Stimulated activated CD8-positive, alpha-beta memory T cell treated with anti-CD3 and anti-CD28 coated beads, Interleukin-15, amount 100 ng/mL, for 24 hours (primary cell): ENCODE results near the gene FAM219A.

Experiments
- DNase-seq: peaks from one replicate; pipeline ENCODE4 v3.0.0-alpha.2; 2020; ENCODE audit warnings: low read depth

Gene FAM219A, protein sequence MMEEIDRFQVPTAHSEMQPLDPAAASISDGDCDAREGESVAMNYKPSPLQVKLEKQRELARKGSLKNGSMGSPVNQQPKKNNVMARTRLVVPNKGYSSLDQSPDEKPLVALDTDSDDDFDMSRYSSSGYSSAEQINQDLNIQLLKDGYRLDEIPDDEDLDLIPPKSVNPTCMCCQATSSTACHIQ

GRCh38 chr9:34458013-34458958 is at the start of gene FAM219A, which contains the start of gene DNAI1:
Gene FAM219A, minus strand, starts transcription at chr9:34458570. Its CDS starts 307 bp downstream, at chr9:34458263.
Gene DNAI1, plus strand, starts transcription at chr9:34458805. Its CDS starts 201 bp downstream, at chr9:34459006.
- peak; percentile 97 for DNase-seq

GRCh38 chr9:34507966-34508365 is 49.6 kb upstream of the FAM219A start:
- no peak for DNase-seq

GRCh38 chr9:34507556-34507955 is 49.2 kb upstream of the FAM219A start:
- no peak for DNase-seq

GRCh38 chr9:34506623-34507022 is 48.3 kb upstream of the FAM219A start:
- DNase-seq, result no peak

- no peak for DNase-seq
These were observed 47.2 kb upstream of the FAM219A start for GRCh38 chr9:34505370-34506120.

DNA sequence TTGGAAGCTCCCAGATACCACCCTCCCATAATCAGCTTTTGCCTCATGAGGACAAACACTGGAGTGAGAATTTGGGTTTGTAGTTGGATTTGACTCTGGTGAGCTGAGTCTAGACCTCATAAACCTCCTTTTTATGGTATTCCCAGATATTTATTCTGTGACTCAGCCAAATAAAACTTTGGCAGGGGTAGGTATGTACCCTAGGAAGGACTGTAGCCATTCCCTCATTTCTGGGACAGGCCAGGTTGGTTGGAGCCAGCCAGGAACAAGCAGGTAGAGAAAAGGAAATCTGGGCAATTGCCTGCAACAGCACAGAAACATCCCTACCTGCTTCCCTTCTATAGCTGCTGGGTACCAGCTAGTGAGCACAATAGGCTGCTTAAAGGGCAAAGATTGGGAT is 45.0 kb upstream of the FAM219A start:
- no peak for DNase-seq

DNA sequence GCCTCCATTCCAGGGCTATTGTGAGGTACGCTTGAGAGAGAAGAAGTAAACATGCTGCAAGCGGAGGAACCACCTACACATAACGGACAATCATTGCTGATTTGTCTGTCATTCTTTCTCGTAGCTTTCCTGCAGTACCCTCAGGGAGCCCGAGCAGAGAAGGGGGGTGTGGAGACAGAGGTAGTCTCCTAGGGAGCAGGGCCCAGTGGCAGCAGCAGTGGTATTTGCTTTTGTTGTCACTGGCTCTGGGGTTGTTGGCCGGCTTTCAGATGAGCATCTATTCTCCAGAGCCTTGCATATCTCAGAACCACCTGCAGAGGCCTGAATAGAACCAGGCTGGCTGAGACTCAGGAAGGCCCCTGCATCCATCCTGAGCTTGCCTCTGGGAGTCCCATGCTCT is 44.5 kb upstream of the FAM219A start:
- no peak for DNase-seq

DNA sequence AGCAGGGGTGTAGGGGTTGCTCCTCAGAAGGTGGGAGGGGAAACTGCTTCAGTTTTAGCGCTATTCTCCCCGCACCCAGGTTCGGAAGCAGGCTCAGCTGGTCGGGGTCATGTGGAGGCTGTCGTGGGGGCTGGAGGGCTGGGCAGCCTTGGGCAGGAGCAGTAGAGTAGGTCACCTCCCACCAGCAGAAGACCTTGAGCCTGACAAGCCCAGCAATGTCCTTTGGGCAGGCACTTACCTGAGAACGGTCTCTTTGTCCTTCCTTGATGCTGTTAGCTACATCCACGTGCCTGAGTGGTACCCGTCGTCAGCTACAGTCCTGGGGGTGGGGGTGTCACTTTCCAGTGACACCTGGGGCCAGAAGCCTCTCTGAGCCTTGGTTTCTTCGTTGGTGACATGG is 44.1 kb upstream of the FAM219A start:
- DNase-seq, result no peak

- no peak for DNase-seq
These were observed 43.6 kb upstream of the FAM219A start for GRCh38 chr9:34501889-34502425.

DNA sequence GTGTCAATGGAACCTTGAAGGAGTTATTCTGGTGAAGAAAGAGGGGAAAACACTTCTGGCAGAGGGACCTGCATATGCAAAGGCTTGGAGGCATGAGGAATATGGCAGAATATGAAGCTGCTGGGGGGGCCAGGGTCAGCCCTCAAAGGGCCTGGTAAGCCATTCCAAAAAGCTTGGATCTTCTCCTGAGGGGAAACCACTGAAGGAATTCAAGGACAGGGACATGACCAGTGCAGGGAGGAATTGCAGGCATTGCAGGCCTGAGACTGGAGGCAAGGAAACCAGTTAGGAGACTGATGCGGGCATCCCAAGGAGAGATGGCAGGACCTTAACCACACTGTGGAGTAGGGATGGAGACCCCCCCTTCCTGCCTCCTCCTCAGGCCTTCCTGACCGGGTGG is 43.0 kb upstream of the FAM219A start:
- DNase-seq, result no peak

DNA sequence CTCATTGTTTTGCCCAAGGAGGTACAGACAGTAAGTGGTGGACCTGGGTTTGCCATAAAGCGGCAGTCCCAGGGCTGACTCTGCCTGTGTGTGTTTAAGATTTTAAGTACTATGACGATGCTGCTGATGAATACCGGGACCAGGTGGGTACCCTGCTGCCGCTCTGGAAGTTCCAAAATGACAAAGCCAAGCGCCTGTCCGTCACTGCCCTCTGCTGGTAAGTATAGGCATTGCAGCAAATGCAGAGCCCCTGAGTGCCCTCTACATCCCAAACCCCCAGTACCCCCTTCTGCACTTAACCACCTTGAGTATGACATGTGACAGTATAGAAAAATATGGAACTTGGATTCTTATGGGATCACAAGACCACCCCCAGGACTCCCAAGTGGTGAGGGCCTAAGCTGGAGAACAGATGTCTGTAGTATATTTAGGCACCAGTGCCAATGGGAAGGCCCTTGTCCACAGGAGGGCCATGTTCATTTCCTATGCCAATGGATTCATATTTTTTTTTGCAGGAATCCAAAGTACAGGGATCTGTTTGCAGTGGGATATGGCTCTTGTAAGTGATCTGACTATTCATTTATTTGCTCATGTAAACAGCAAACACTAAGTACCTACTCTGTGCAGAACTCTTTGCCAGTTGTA is 42.4 kb upstream of the FAM219A start:
- DNase-seq, result peak; percentile 50

- DNase-seq, result no peak
These were observed 40.7 kb upstream of the FAM219A start for GRCh38 chr9:34499076-34499475.

DNA sequence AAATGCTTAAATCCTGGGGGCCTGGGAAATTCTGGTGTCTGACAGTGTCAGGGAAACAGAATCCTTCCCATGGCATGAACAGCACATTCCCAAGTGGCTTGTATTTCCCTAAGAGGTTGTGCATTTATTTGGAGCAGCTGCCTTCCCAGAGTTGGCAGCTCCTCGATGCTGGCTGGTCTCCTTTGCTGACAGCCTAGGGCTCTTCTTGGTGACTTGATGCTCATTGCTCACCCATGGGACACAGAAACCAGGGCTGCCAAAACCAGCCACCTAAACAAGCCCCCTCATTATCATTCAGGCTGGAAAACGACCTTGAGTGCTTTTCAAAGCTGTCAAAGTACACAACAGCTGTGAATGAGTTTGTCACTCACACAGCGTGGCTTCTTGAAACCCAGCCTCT is 40.2 kb upstream of the FAM219A start:
- no peak for DNase-seq

GRCh38 chr9:34496149-34496712 is 37.9 kb upstream of the FAM219A start:
- DNase-seq, result no peak

GRCh38 chr9:34493972-34494535 is 35.7 kb upstream of the FAM219A start:
- no peak for DNase-seq

GRCh38 chr9:34492051-34492450 is 33.7 kb upstream of the FAM219A start:
- no peak for DNase-seq

DNA sequence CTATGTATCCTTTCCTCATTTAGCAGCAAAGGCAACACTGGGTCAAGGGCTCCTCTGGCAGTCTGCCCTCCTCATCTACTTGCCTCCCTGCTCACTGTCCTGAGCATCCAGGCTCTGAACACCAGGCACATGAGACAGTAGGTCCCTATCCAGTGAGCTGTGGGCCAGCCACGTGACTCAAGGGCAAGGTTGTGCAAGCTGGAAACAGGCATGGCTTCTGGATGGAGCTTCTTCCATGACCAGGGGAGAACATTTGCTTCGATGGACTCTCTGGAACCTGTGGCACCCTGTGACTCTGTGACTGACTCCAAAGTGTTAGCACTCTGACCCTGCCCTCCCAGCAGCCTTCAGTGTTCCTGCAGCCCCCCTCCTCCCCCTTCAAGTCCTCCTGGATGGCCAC is 33.2 kb upstream of the FAM219A start:
- DNase-seq, result no peak

GRCh38 chr9:34490760-34491159 is 32.4 kb upstream of the FAM219A start:
- no peak for DNase-seq

DNA sequence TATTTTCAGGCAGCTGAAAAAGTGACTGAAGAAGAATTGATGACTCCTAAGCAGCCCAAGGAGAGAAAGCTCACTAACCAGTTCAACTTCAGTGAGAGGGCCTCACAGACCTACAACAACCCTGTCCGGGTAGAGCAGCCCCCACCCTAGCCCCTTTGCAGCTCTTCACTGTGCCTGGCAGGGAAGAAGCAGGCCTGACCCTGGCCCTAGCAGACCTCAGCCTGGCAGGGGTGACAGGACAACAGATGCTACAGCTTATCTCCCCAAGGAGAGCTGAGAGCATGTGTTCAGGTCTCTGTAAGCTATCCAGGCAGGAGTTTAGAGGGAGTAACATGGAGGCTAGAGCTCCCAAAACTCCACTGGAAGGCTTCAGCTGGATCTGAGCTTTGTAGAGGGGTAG is 32.0 kb upstream of the FAM219A start:
- no peak for DNase-seq

DNA sequence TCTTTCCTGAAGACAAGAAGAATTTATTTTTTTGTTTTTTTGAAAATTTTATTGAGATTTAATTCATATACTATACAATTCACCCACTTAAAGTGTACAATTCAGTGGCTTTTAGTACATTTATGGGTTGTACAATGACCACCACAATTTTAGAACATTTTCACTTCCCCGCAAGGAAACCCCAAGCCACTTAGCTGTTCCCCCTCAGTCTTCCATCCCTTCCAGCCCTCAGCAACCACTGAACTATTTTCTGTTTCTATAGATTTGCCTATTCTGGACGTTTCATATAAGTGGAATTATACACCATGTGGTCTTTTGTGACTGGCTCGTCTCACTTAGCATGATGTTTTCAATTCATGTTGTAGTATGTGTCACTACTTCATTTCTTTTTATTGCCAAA is 28.2 kb upstream of the FAM219A start:
- DNase-seq, result no peak

- DNase-seq, result no peak
These were observed 27.5 kb upstream of the FAM219A start for GRCh38 chr9:34485822-34486221.
